ENCODE results near the gene MED13.

Gene MED13

GRCh38 chr17:62067165-62068145 is 2.4 kb upstream of the MED13 start:
- ChIA-PET POLR2A (no interaction called here), CTCF (no interaction called here)
- no peaks in the 10 kb centered on the region for H3K9me3 ChIP-seq (ENCODE audit: control insufficient read depth, insufficient read depth, low read depth, low read length)
- H3K36me3 ChIP-seq (ENCODE audit: control insufficient read depth in 2 of 2, insufficient read depth in 1 of 2, low read length in 2 of 2) = peaks cover 2 to 11% of the 10 kb centered on the region in 2 experiments; a peak in 2 of 3 replicates
- no peak for TF ChIP-seq GFI1B (tag by site-specific recombination; IDR thresholded peaks at IDR 0.05)
- no peak for TF ChIP-seq KLF16 (tag by site-specific recombination; IDR thresholded peaks at IDR 0.05)
- no peak for TF ChIP-seq OVOL3 (tag by site-specific recombination; IDR thresholded peaks at IDR 0.05)
- no peak for TF ChIP-seq ZBTB7A (tag by site-specific recombination; IDR thresholded peaks at IDR 0.05; ENCODE audit: low read depth)
- no peak for TF ChIP-seq ZNF391 (tag by site-specific recombination; IDR thresholded peaks at IDR 0.05; ENCODE audit: borderline replicate concordance, low read depth)
- TF ChIP-seq ZNF148 (tag by site-specific recombination; IDR thresholded peaks at IDR 0.05; ENCODE audit: borderline replicate concordance) = no peak
- no peak for TF ChIP-seq ZBTB6 (tag by site-specific recombination; IDR thresholded peaks at IDR 0.05)
- TF ChIP-seq ZNF16 (tag by site-specific recombination; IDR thresholded peaks at IDR 0.05; ENCODE audit: low read depth) = no peak
- no peak for TF ChIP-seq ZNF354C (tag by site-specific recombination; IDR thresholded peaks at IDR 0.05; ENCODE audit: borderline replicate concordance, low read depth)
- TF ChIP-seq HOXD13 (CRISPR knock-in tag; IDR thresholded peaks at IDR 0.05; ENCODE audit: borderline replicate concordance) = no peak
- no peak for TF ChIP-seq PBX3 (CRISPR knock-in tag; IDR thresholded peaks at IDR 0.05)
- TF ChIP-seq ZNF341 (tag by site-specific recombination; IDR thresholded peaks at IDR 0.05; ENCODE audit: low read depth) = no peak
- TF ChIP-seq ZNF488 (tag by site-specific recombination; IDR thresholded peaks at IDR 0.05) = no peak
- no peak for TF ChIP-seq KLF7 (tag by site-specific recombination; IDR thresholded peaks at IDR 0.05; ENCODE audit: borderline replicate concordance)
- TF ChIP-seq PRDM1 (tag by site-specific recombination; IDR thresholded peaks at IDR 0.05) = no peak
- no peak for TF ChIP-seq ZNF280D (tag by site-specific recombination; IDR thresholded peaks at IDR 0.05)
- TF ChIP-seq ZNF692 (tag by site-specific recombination; IDR thresholded peaks at IDR 0.05) = no peak
- TF ChIP-seq SALL2 (tag by site-specific recombination; IDR thresholded peaks at IDR 0.05; ENCODE audit: borderline replicate concordance) = no peak
- H3K4me3 ChIP-seq (ENCODE audit: low read depth, low read length) = no peak overlapping the region
- H3K27ac ChIP-seq (ENCODE audit: extremely low read depth, low read depth, low read length) = no peak overlapping the region
- H3K4me1 ChIP-seq (ENCODE audit: control insufficient read depth, insufficient read depth, low read length) = peaks cover 2% of the 10 kb centered on the region; the same call in 1 of the 2 replicates
